ENCODE results near the gene C10orf90.

Gene C10orf90

GRCh38 chr10:126580873-126581647 lies 89.4 kb downstream of the C10orf90 start:
- H3K4me1 ChIP-seq (ENCODE audit: control insufficient read depth in 1 of 2, insufficient read depth in 1 of 2, low read depth in 1 of 2, low read length in 1 of 2), result no peaks in the 10 kb centered on the region
- no peak for TF ChIP-seq CTCF (IDR thresholded peaks at IDR 0.05)
- H3K4me3 ChIP-seq (ENCODE audit: low read depth in 1 of 2, low read length in 1 of 2), result no peak overlapping the region
- no peaks in the 10 kb centered on the region for H3K36me3 ChIP-seq
- no peaks in the 10 kb centered on the region for H3K27me3 ChIP-seq
- H3K27ac ChIP-seq, result no peak overlapping the region
- no peaks in the 10 kb centered on the region for H3K9me3 ChIP-seq

GRCh38 chr10:126576336-126576735 lies 94.2 kb downstream of the C10orf90 start:
- Histone ChIP-seq H3K4me3 (ENCODE audit: low read depth in 1 of 2, low read length in 1 of 2) (no peak overlapping the region), H3K27ac (no peak overlapping the region), H3K36me3 (no peaks in the 10 kb centered on the region), H3K27me3 (no peaks in the 10 kb centered on the region), H3K9me3 (no peaks in the 10 kb centered on the region), H3K4me1 (ENCODE audit: control insufficient read depth in 1 of 2, insufficient read depth in 1 of 2, low read depth in 1 of 2, low read length in 1 of 2) (no peaks in the 10 kb centered on the region)
- no peak for TF ChIP-seq CTCF (IDR thresholded peaks at IDR 0.05)

GRCh38 chr10:126570621-126571602 lies 99.6 kb downstream of the C10orf90 start:
- no peak for TF ChIP-seq CTCF (IDR thresholded peaks at IDR 0.05)
- Histone ChIP-seq H3K36me3 (no peaks in the 10 kb centered on the region), H3K27me3 (no peaks in the 10 kb centered on the region), H3K4me1 (ENCODE audit: control insufficient read depth in 1 of 2, insufficient read depth in 1 of 2, low read depth in 1 of 2, low read length in 1 of 2) (no peaks in the 10 kb centered on the region), H3K27ac (no peak overlapping the region), H3K9me3 (no peaks in the 10 kb centered on the region), H3K4me3 (ENCODE audit: low read depth in 1 of 2, low read length in 1 of 2) (no peak overlapping the region)

GRCh38 chr10:126570245-126570570 lies 100.3 kb downstream of the C10orf90 start:
- Histone ChIP-seq H3K27ac (no peak overlapping the region), H3K36me3 (no peaks in the 10 kb centered on the region), H3K27me3 (no peaks in the 10 kb centered on the region), H3K4me3 (ENCODE audit: low read depth in 1 of 2, low read length in 1 of 2) (no peak overlapping the region), H3K4me1 (ENCODE audit: control insufficient read depth in 1 of 2, insufficient read depth in 1 of 2, low read depth in 1 of 2, low read length in 1 of 2) (no peaks in the 10 kb centered on the region), H3K9me3 (no peaks in the 10 kb centered on the region)
- TF ChIP-seq CTCF (IDR thresholded peaks at IDR 0.05), result no peak

GRCh38 chr10:126569513-126570244 lies 100.8 kb downstream of the C10orf90 start:
- no peak for TF ChIP-seq CTCF (IDR thresholded peaks at IDR 0.05)
- no peaks in the 10 kb centered on the region for H3K27me3 ChIP-seq
- H3K27ac ChIP-seq, result no peak overlapping the region
- H3K4me3 ChIP-seq (ENCODE audit: low read depth in 1 of 2, low read length in 1 of 2), result no peak overlapping the region
- no peaks in the 10 kb centered on the region for H3K4me1 ChIP-seq (ENCODE audit: control insufficient read depth in 1 of 2, insufficient read depth in 1 of 2, low read depth in 1 of 2, low read length in 1 of 2)
- H3K36me3 ChIP-seq, result no peaks in the 10 kb centered on the region
- no peaks in the 10 kb centered on the region for H3K9me3 ChIP-seq

All from neutrophil (primary cell).